Peyer's patch (tissue), 4 donors: ENCODE data around the gene PRSS3.

Source experiments
- POLR2A ChIP-seq, 2 donors: fragments of 450-650 bp; IDR thresholded peaks; one replicate each; pipeline ENCODE4 v1.5.1; 2017; ENCODE audit warnings: antibody characterized with exemption in 2 of 2, mild to moderate bottlenecking in 2 of 2, moderate library complexity in 2 of 2
- TF ChIP-seq, protein P1 (sequence below), 6 experiments: fragments of 450-650 bp in 4 of 6; fragments of 200-600 bp in 2 of 6; sonication (generic) in 1 of 6; IDR thresholded peaks; one replicate each; pipeline ENCODE4 v1.5.1; 2017 to 2019; ENCODE audit warnings: antibody characterized with exemption in 6 of 6, mild to moderate bottlenecking in 3 of 6, moderate library complexity in 1 of 6

DNA sequence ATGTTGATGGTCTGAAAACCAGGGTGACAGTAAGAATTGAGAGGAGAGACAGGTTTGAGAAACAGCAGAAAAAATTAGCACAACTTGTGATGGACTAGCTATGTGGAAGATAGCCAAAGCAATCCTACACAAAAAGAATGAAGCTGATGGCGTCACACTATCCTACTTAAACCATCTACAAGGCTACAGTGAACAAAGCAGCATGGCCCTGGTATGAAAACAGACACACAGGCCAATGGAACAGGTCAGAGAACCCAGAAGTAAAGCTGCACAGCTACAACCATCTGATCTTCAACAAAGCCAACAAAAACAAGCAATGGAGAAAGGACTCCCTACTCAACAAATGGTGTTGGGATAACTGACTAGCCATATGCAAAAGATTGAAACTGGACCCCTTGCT, 14.1 kb downstream of the PRSS3 start:
- no peak for TF ChIP-seq POLR2A (IDR thresholded peaks at IDR 0.05)
- TF ChIP-seq, protein P1, sequence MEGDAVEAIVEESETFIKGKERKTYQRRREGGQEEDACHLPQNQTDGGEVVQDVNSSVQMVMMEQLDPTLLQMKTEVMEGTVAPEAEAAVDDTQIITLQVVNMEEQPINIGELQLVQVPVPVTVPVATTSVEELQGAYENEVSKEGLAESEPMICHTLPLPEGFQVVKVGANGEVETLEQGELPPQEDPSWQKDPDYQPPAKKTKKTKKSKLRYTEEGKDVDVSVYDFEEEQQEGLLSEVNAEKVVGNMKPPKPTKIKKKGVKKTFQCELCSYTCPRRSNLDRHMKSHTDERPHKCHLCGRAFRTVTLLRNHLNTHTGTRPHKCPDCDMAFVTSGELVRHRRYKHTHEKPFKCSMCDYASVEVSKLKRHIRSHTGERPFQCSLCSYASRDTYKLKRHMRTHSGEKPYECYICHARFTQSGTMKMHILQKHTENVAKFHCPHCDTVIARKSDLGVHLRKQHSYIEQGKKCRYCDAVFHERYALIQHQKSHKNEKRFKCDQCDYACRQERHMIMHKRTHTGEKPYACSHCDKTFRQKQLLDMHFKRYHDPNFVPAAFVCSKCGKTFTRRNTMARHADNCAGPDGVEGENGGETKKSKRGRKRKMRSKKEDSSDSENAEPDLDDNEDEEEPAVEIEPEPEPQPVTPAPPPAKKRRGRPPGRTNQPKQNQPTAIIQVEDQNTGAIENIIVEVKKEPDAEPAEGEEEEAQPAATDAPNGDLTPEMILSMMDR (IDR thresholded peaks at IDR 0.05) = no peak
